Endothelial cell of umbilical vein (primary cell): ENCODE results near the gene CFAP45.

ENCODE experiments used
- POLR2A ChIP-seq: IDR thresholded peaks from 2 replicates; pipeline ENCODE4 v1.6.1; 2012; ENCODE audit warnings: low read depth, mild to moderate bottlenecking, control low read depth, low read length
- TF ChIP-seq, protein P1 (sequence below), 2 donors: IDR thresholded peaks; 1 replicate in 1 of 2; 2 replicates in 1 of 2; pipeline ENCODE4 v1.5.1; 2011; ENCODE audit warnings: low read length in 2 of 2, mild to moderate bottlenecking in 2 of 2, moderate library complexity in 2 of 2, control low read depth in 1 of 2, inconsistent platforms in 1 of 2, low read depth in 1 of 2; ENCODE audit not compliant: insufficient read depth in 1 of 2; ENCODE audit errors: extremely low read depth in 1 of 2

DNA sequence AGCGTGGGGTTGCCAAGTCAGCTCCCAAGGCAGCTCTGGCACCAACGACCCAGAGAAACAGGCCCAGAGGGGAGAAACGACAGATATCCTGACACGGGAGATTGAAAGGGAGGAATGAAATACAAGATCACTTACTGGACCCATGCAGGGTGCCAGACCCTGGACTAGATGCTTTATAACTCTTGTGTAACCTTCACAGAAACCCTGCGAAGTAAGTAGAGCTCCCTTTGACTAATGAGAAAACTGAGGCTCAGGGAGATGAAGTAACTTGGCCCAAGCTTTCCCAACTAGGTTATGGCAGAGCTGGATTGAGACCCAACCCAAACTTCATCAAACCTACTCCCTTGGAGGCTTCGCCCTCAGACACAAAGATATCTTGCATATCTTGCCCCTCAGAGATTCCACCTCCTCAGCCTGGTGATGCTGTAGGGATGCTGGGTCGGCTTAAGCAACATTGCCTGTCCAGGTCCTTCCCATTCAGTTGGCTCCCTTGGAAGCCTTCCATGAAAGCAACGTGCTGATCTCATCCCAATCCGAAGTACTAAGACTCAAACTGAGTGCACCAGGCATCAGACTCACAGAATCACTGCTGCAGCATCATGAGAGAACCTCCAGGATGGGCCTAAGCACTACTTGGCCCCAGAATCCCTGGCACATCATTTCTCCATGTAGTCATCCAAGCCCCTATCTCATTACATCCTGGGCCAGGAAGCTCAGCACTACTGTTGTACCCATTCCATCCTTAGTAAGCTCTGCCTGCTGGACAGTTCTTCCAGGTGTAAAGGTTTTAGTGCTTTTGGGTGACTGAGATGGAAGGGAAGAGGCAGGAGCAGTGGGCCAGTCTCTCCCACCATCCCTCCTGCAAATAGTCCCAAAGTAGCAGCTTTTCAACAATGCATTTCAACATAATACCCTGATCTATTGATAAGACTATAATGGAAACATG, 46.5 kb upstream of the CFAP45 start:
- TF ChIP-seq, protein P1, sequence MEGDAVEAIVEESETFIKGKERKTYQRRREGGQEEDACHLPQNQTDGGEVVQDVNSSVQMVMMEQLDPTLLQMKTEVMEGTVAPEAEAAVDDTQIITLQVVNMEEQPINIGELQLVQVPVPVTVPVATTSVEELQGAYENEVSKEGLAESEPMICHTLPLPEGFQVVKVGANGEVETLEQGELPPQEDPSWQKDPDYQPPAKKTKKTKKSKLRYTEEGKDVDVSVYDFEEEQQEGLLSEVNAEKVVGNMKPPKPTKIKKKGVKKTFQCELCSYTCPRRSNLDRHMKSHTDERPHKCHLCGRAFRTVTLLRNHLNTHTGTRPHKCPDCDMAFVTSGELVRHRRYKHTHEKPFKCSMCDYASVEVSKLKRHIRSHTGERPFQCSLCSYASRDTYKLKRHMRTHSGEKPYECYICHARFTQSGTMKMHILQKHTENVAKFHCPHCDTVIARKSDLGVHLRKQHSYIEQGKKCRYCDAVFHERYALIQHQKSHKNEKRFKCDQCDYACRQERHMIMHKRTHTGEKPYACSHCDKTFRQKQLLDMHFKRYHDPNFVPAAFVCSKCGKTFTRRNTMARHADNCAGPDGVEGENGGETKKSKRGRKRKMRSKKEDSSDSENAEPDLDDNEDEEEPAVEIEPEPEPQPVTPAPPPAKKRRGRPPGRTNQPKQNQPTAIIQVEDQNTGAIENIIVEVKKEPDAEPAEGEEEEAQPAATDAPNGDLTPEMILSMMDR (IDR thresholded peaks at IDR 0.05; ENCODE audit: extremely low read depth in 1 of 2, insufficient read depth in 1 of 2, low read depth in 1 of 2, low read length in 2 of 2), result no peak
- no peak for TF ChIP-seq POLR2A
